ENCODE results near the gene COPS2. TPM values are rescaled to one million over a fixed set of nuclear protein-coding genes. Genes with fewer than 3 reads are reported as not detected.
"Not testable (repeated sequence)": the region's sequence is repeated elsewhere in the genome, so short reads cannot be mapped to it uniquely, and the experiment has no call there.

The COPS2 gene
- total and polyA plus RNA-seq, 9 of the 15 experiments (the other 6 are each of a cell fraction or from before 2014, with no cell fraction given): 66.4 to 154 (median 117) TPM

GRCh38 chr15:49074589-49075287 lies 80.7 kb downstream of the COPS2 start:
- H3K9ac ChIP-seq (ENCODE audit: insufficient read depth in 1 of 2, low read depth in 2 of 2, low read length in 2 of 2); ATAC-seq; H3K4me3 ChIP-seq; in situ Hi-C loops (cut with MboI); H2AFZ ChIP-seq (ENCODE audit: low read depth, low read length); H3K79me2 ChIP-seq (ENCODE audit: control insufficient read depth, insufficient read depth, low read length); H4K20me1 ChIP-seq (replicated peaks; ENCODE audit: control insufficient read depth, insufficient read depth, low read length); H3K9me3 ChIP-seq (replicated peaks; ENCODE audit: control insufficient read depth, insufficient read depth, low read depth, low read length); H3K27ac ChIP-seq (ENCODE audit: extremely low read depth, low read depth, low read length); H3K27me3 ChIP-seq (ENCODE audit: control insufficient read depth in 2 of 2, insufficient read depth in 2 of 2, low read length in 2 of 2); CTCF ChIA-PET (ENCODE audit: low intra/inter-chr PET ratio); POLR2A ChIA-PET; H3K36me3 ChIP-seq (ENCODE audit: control insufficient read depth, insufficient read depth, low read length); H3K4me2 ChIP-seq (ENCODE audit: insufficient read depth, low read length); FAIRE-seq; H3K4me1 ChIP-seq (replicated peaks in 1 of 2; ENCODE audit: control insufficient read depth in 2 of 2, insufficient read depth in 2 of 2, low read length in 2 of 2); BruUV-seq (replicated peaks); H3K9me1 ChIP-seq (ENCODE audit: control insufficient read depth, insufficient read depth, low read length); DNase-seq (ENCODE audit: extremely low read depth in 1 of 4, low spot score in 3 of 4): not testable (repeated sequence)
- WGBS (ENCODE audit: insufficient coverage, low coverage, missing lambda C conversion rate): 50% methylated on average over 6 of the region's 6 CpGs
- intact Hi-C loops (cut with micrococcal nuclease): loop anchor here (5.0 kb wide), 1 partner anchor 212 kb away; no protein-coding TSS in a partner anchor
- peak in 1 of 2 experiments; percentile 64; a peak in 1 of 4 replicates for TF ChIP-seq MCM7 (IDR thresholded peaks at IDR 0.05)
- peak; percentile 7 for TF ChIP-seq RBM25 (IDR thresholded peaks at IDR 0.05; ENCODE audit: low read depth, low read length, severe bottlenecking)
- peak; percentile 14 to 21; a peak in 1 of 4 replicates for TF ChIP-seq KDM1A (IDR thresholded peaks at IDR 0.05)
- peak; percentile 89 for TF ChIP-seq ZNF146 (CRISPR knock-in tag; IDR thresholded peaks at IDR 0.05; ENCODE audit: unreplicated experiment)
- 0 out of 2 replicates have a peak, but pooled peaks have one; percentile 46 for TF ChIP-seq SMARCA5 (IDR thresholded peaks at IDR 0.05)
- TF ChIP-seq BCOR (IDR thresholded peaks at IDR 0.05): peak; percentile 73; the same call in 1 of the 2 replicates
- TF ChIP-seq DACH1 (IDR thresholded peaks at IDR 0.05; ENCODE audit: partially characterized antibody): peak; percentile 77

Small RNA genes lying within 50 kb of the gene (microRNA-seq; reads per million reads assigned to microRNA genes)
- not detected for gene MIR4716 (ENCODE audit: borderline microRNAs expressed)

Small RNA genes lying within 50 kb of the gene (small RNA-seq; reads per million reads assigned to genes)
- gene MIR4716: not detected
- gene RF00019: not detected
- gene RN7SL307P: not detected

Other genes with a start within 250 kb of the COPS2 start
- gene SHC4, start 191.7 kb downstream of the COPS2 start, total RNA-seq (2014; rRNA removed): 0.24 and 0.73 TPM in 2 replicates
- gene SHC4, start 191.7 kb downstream of the COPS2 start, total RNA-seq (2014; rRNA removed; fragmentation: Illumina TruSeq; extraction: Trizol): 0.55 and 0.89 TPM in 2 replicates
- gene SHC4, start 191.7 kb downstream of the COPS2 start, total RNA-seq (2015; rRNA removed; fragmentation: Illumina TruSeq; extraction: Trizol): 0.45 and 0.69 TPM in 2 replicates
- gene SHC4, start 191.7 kb downstream of the COPS2 start, total RNA-seq (2021): 0.40 and 0.51 TPM in 2 replicates
- 1.2 and 1.6 TPM in 2 replicates for gene SHC4, start 191.7 kb downstream of the COPS2 start, polyA plus RNA-seq (2011; rRNA removed)
- gene SHC4, start 191.7 kb downstream of the COPS2 start, polyA plus RNA-seq (2014; fragmentation: Illumina TruSeq; extraction: Trizol): 0.43 and 0.89 TPM in 2 replicates
- 1 to 10 TPM in 1 of 2 experiments, under 1 TPM in 1; 0.67 to 1.0 TPM for gene SHC4, start 191.7 kb downstream of the COPS2 start, polyA plus RNA-seq (2014; fragmentation: Nextera tagmentation; extraction: Ambion mirVana)
- 0.52 and 1.1 TPM in 2 replicates for gene SHC4, start 191.7 kb downstream of the COPS2 start, polyA plus RNA-seq (2014; rRNA removed)
- 9.5 and 14.1 TPM in 2 replicates for gene SECISBP2L, start 109.2 kb downstream of the COPS2 start, total RNA-seq (2014; rRNA removed)
- gene SECISBP2L, start 109.2 kb downstream of the COPS2 start, total RNA-seq (2014; rRNA removed; fragmentation: Illumina TruSeq; extraction: Trizol): 11.8 and 13.5 TPM in 2 replicates
- gene SECISBP2L, start 109.2 kb downstream of the COPS2 start, total RNA-seq (2015; rRNA removed; fragmentation: Illumina TruSeq; extraction: Trizol): 10.4 and 12.1 TPM in 2 replicates
- 10.4 and 11.5 TPM in 2 replicates for gene SECISBP2L, start 109.2 kb downstream of the COPS2 start, total RNA-seq (2021)
- gene SECISBP2L, start 109.2 kb downstream of the COPS2 start, polyA plus RNA-seq (2011; rRNA removed): 12.0 and 13.0 TPM in 2 replicates
- gene SECISBP2L, start 109.2 kb downstream of the COPS2 start, polyA plus RNA-seq (2014; fragmentation: Illumina TruSeq; extraction: Trizol): 6.4 and 7.6 TPM in 2 replicates
- gene SECISBP2L, start 109.2 kb downstream of the COPS2 start, polyA plus RNA-seq (2014; fragmentation: Nextera tagmentation; extraction: Ambion mirVana): 1 to 10 TPM in 1 of 2 experiments, under 1 TPM in 1; 0.55 to 1.1 TPM
- 5.1 and 5.4 TPM in 2 replicates for gene SECISBP2L, start 109.2 kb downstream of the COPS2 start, polyA plus RNA-seq (2014; rRNA removed)
- 42.4 and 54.4 TPM in 2 replicates for gene GALK2, start 14.6 kb upstream of the COPS2 start, total RNA-seq (2014; rRNA removed)
- gene GALK2, start 14.6 kb upstream of the COPS2 start, total RNA-seq (2014; rRNA removed; fragmentation: Illumina TruSeq; extraction: Trizol): 55.7 and 56.9 TPM in 2 replicates
- 48.1 and 50.7 TPM in 2 replicates for gene GALK2, start 14.6 kb upstream of the COPS2 start, total RNA-seq (2015; rRNA removed; fragmentation: Illumina TruSeq; extraction: Trizol)
- gene GALK2, start 14.6 kb upstream of the COPS2 start, total RNA-seq (2021): 41.8 and 42.2 TPM in 2 replicates
- 39.0 and 55.4 TPM in 2 replicates for gene GALK2, start 14.6 kb upstream of the COPS2 start, polyA plus RNA-seq (2011; rRNA removed)
- gene GALK2, start 14.6 kb upstream of the COPS2 start, polyA plus RNA-seq (2014; fragmentation: Illumina TruSeq; extraction: Trizol): 31.1 and 36.2 TPM in 2 replicates
- 10 to 100 TPM; 81.6 to 82.0 TPM for gene GALK2, start 14.6 kb upstream of the COPS2 start, polyA plus RNA-seq (2014; fragmentation: Nextera tagmentation; extraction: Ambion mirVana)
- 32.8 and 37.8 TPM in 2 replicates for gene GALK2, start 14.6 kb upstream of the COPS2 start, polyA plus RNA-seq (2014; rRNA removed)